HL-60/S4 treated with retinoic acid at 250 ng/mL for 4 days and 3 days (cell line): ENCODE measurements around the gene PLXNA4.

Source experiments
- in situ Hi-C: fragments of 300-500 bp; cut with MboI; formaldehyde crosslinking; loops from 2 replicates; pipeline ENCODE4 v1.7.0; 2022; ENCODE audit warnings: low sequenced_read_pairs

The PLXNA4 gene

GRCh38 chr7:132108563-132108962 is 467.7 kb downstream of the PLXNA4 start:
- in situ Hi-C loops, result no loop called here

- in situ Hi-C loops, result no loop called here
These were observed 469.8 kb downstream of the PLXNA4 start for GRCh38 chr7:132106491-132106890.

- in situ Hi-C loops, result no loop called here
These were observed 471.2 kb downstream of the PLXNA4 start for GRCh38 chr7:132105096-132105495.

GRCh38 chr7:132103718-132104117 is 472.6 kb downstream of the PLXNA4 start:
- in situ Hi-C loops, result no loop called here

GRCh38 chr7:132102942-132103341 is 473.3 kb downstream of the PLXNA4 start:
- in situ Hi-C loops, result no loop called here

GRCh38 chr7:132102391-132102790 is 473.9 kb downstream of the PLXNA4 start:
- in situ Hi-C loops, result no loop called here

DNA sequence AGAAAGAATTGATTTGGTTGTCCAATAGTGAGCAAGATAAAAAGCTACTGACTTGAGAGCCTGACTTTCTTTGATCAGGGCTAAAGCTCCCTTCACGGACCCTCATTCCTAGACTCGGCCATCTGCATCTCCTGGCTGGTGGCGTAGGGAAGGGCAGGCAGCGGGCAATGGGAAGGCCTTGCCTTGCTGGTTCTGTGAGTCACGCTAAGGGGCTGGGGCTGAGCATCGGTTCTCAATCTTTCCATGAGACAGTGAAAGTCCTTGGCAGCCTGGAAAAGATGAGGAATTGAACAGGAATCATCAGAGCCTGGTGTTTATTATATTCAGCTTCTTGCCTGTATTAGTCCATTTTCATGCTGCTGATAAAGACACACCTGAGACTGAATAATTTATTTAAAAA is 475.3 kb downstream of the PLXNA4 start:
- in situ Hi-C loops, result no loop called here

- in situ Hi-C loops, result no loop called here
These were observed 475.8 kb downstream of the PLXNA4 start for GRCh38 chr7:132100483-132100882.

GRCh38 chr7:132099163-132099562 is 477.1 kb downstream of the PLXNA4 start:
- in situ Hi-C loops, result no loop called here

DNA sequence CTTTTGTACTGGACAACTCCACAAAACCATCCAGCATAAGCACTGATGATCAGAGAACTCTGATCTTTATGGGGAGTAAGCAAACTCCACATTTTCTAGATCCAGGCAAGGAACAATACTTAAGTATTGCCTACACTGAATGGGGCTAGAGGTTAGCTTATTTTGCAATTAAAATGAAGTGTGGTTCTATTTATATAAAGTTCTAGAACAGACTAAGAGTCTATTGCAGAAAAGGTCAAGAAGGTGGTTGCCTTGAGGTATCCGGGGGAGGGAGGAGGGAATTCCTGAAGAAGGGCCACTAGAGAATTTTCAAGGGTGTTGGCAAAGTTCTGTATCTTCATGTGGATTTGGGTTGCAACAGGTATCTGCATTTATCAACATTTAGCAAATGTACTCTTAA is 477.9 kb downstream of the PLXNA4 start:
- in situ Hi-C loops, result no loop called here

DNA sequence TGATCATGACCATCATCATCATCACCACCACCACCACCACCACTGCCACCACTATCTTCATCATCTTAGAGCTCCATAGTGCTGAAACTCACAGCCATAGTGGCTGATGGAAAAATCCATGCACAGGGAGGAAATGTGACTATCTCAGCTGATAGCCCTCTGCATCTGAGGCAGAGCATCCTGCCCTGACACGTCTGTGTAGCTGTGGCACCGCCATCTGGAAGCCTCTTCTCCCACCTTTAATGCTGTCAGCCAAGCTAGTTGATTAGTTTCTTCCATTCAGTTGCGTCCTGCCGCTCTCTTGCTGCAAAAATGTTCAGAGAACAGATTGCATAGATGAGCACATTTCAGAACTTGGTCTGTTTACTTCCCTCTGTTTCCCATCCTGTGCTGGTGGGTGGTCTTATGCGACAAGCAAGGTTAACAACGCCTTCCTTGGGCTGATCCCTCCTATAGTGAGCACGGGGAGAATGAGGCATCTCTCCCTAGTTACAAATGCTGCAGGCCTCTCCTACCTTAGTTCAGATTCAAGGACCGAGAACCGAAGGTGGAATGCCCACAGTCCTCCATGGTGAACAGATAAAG is 478.6 kb downstream of the PLXNA4 start:
- in situ Hi-C loops, result no loop called here

DNA sequence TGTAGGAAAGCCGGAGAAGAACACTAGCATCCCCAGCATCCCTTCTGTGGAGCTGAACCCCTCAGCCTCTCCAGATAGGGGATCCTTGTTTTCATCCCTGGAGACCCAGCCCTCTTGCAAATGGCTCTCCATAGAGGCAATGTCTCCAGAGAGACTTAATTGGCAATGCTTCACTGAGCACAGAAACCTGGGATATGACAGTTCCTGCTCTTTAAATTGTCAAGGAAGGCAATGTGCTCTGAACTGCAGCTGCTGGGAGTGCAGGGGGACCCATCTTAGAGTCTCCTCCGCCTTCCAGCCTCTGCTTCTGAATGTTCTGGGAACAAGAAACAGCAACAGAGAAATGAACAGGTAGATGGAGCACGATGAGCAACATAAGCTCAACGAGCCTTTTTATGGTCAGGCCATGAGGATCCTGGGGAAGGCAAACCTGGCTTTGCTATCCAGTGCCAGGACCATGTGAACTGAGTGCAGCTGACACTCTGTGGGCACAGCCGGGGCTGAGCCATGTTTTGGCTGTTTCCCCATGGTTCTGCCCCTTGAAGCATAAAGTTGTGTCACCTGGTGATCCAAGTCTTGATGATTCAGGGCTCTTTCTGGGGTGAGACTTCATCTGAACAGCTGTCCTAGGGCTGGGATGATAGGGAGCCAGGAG is 481.0 kb downstream of the PLXNA4 start:
- in situ Hi-C loops, result no loop called here

DNA sequence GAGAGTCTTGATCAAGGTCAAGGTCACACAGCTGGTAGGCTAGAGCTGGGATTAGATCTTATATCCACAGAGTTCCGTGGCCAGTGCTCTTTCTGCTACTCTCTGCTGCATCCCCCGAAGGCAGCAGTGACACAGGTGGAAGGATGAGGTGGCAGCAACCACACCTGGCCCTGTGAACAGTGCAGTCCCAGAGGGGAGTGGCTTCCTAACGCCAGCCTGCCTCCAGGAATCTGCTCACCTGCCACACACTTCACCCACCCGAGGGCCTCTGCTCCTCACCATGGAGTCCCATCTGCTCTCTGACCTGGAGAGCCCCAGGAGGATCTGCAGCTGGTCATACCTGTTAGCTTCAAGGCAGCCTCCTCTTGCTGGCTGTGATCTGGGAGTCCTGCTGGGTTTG is 484.2 kb downstream of the PLXNA4 start:
- in situ Hi-C loops, result no loop called here

DNA sequence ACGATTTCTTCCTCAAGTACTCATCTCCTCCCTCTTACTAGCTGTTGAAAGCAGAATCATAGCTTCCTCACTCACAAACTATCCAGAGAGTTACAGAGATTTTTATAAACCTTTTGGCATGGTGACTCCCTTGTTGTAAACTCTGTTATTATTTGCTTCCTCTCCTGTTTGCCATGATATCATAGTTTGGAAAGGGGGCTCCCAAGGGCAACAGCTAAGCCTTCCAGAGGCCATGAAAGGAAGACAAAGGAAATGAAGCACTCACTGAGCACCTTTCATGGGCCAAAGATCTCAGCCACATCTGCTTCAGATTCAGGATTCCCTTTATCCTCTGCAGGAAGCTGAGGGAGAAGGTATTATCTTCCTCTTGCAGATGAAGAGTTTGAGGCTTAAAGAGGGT is 484.6 kb downstream of the PLXNA4 start:
- in situ Hi-C loops, result no loop called here

GRCh38 chr7:132090444-132090843 is 485.8 kb downstream of the PLXNA4 start:
- in situ Hi-C loops, result no loop called here

DNA sequence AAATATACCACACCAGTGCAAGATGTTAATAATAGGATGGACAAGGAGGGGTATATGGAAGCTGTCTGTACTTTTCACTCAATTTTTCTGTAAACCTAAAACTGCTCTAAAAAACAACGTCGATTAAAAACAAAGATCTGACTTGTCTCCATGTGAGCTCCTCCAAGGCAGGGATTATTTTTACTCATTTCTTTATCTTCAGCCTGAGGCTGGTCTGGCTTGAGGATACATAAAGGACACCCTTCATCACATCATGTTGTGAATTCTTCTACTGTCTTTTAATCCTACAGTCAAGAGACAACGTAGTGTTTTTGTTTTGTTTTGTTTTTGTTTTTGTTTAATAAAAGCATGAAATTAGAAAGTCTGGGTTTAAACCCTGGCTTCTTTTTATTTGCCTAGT is 486.9 kb downstream of the PLXNA4 start:
- in situ Hi-C loops, result no loop called here

DNA sequence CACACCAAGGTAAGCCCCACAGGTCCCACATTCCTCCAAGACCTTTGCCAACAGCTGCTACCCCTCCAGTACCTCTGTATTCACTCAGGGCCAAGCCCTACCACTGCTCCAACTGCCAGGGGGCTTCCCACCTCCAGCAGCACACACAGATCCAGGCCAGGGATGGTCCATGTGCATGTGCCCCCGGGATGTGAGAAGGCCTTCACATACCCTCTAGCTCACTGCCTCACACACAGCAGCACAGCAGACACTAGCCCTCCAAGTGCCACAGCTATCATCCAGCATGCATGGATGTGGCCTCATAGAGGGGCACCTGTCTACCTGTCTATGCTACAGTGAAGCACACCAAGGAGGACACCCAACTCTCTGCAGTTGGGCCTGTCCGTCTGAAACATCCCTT is 488.8 kb downstream of the PLXNA4 start:
- in situ Hi-C loops, result no loop called here

- in situ Hi-C loops, result no loop called here
These were observed 491.4 kb downstream of the PLXNA4 start for GRCh38 chr7:132084776-132085388.

- in situ Hi-C loops, result no loop called here
These were observed 492.6 kb downstream of the PLXNA4 start for GRCh38 chr7:132083537-132084123.

GRCh38 chr7:132083126-132083525 is 493.1 kb downstream of the PLXNA4 start:
- in situ Hi-C loops, result no loop called here

DNA sequence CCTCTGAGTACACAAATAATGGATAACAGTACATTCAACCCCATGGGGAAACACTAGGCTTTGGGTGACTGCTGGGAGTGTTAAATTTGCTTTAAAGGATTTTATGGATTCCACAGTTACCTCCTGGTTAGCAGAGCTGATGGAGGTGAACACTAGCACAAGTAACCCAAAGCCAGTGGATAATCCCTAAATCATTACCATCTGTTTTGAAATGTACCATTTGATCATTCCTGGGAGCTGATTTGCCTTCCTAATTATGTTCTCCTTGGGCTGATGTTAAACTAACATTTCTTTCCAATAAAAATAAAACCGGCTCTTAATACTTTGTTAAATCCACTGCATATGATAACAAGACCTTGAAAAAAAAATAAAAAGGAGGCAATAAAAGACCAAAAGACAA is 493.9 kb downstream of the PLXNA4 start:
- in situ Hi-C loops, result no loop called here

DNA sequence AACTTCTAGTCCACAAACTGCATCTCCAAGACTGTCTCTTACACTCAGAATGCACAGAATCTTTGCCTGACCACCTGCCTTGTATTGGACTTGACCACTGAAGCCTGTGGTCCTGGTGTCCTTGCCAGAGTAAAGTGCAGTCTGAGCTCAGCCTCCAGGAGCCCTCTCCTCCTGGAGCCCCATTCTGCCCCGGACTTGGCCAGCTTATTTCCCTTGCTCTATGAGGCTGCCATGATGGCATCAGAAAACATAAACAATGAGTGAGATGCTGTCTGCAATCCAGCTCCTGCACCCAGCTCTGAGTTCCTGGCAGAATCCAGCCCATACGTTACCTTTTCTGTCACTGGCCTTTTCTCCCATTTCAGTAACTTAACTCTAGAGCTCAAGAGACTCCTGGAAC is 494.6 kb downstream of the PLXNA4 start:
- in situ Hi-C loops, result no loop called here
